Karpas-422 (cell line): ENCODE measurements around the gene SS18. TPM values are rescaled to one million over a fixed set of nuclear protein-coding genes. Genes with fewer than 3 reads are reported as not detected.
A peak's percentile ranks its signal among the peaks of the same experiment; 100 is the strongest.

ENCODE experiments used
- DNase-seq: peaks from one replicate; pipeline ENCODE4 v3.0.0-alpha.2; 2015
- H2AFZ ChIP-seq: fragments of 200-600 bp; sonication (generic); 2 replicates; pipeline ENCODE4 v1.6.1; 2014; ENCODE audit warnings: antibody characterized with exemption, low read length, mixed read lengths
- H3K27ac ChIP-seq: fragments of 200-600 bp; sonication (generic); 2 replicates; pipeline ENCODE4 v1.5.1; 2014; ENCODE audit warnings: mild to moderate bottlenecking, low read length, moderate library complexity
- H3K27me3 ChIP-seq: fragments of 200-600 bp; sonication (generic); 2 replicates; pipeline ENCODE4 v1.6.1; 2014; ENCODE audit warnings: low read length, mixed read lengths
- H3K36me3 ChIP-seq: fragments of 200-600 bp; sonication (generic); 2 replicates; pipeline ENCODE4 v1.6.1; 2014; ENCODE audit warnings: low read length, mixed read lengths; ENCODE audit not compliant: insufficient read depth
- H3K4me1 ChIP-seq: fragments of 200-600 bp; sonication (generic); 2 replicates; pipeline ENCODE4 v1.6.1; 2014; ENCODE audit warnings: mild to moderate bottlenecking, low read length, mixed read lengths
- H3K4me2 ChIP-seq: fragments of 200-600 bp; sonication (generic); 2 replicates; pipeline ENCODE4 v1.6.1; 2014; ENCODE audit warnings: low read length, low read depth, mild to moderate bottlenecking; ENCODE audit not compliant: poor library complexity, severe bottlenecking
- H3K4me3 ChIP-seq: fragments of 200-600 bp; sonication (generic); 2 replicates; pipeline ENCODE4 v1.5.1; 2014; ENCODE audit warnings: mild to moderate bottlenecking, antibody characterized with exemption, low read length, mixed read lengths
- H3K79me2 ChIP-seq: fragments of 200-600 bp; sonication (generic); 2 replicates; pipeline ENCODE4 v1.6.1; 2014; ENCODE audit warnings: mild to moderate bottlenecking, low read length, mixed read lengths
- H3K9ac ChIP-seq: fragments of 200-600 bp; sonication (generic); 2 replicates; pipeline ENCODE4 v1.6.0; 2014; ENCODE audit warnings: low read length
- H3K9me2 ChIP-seq: fragments of 200-600 bp; sonication (generic), shearing (Covaris generic); replicated peaks from 2 replicates; pipeline ENCODE4 v1.6.0; 2014; ENCODE audit warnings: mild to moderate bottlenecking, low read length, moderate library complexity; ENCODE audit not compliant: insufficient read depth
- H3K9me3 ChIP-seq: fragments of 300-700, 200-600 bp; sonication (generic); 2 replicates; pipeline ENCODE4 v1.6.1; 2014; ENCODE audit warnings: low read length, mixed read lengths
- H4K20me1 ChIP-seq: fragments of 200-600 bp; sonication (generic); 2 replicates; pipeline ENCODE4 v1.6.1; 2014; ENCODE audit warnings: mild to moderate bottlenecking, antibody characterized with exemption, low read length, low read depth; ENCODE audit not compliant: insufficient read depth
- total RNA-seq: library from RNA; depleted of rRNA; stranded (reverse); fragments of >200 nt; shearing (Covaris generic); gene quantifications from 2 replicates; pipeline ENCODE4 v1.2.3, GENCODE V29; 2014; ENCODE audit warnings: low replicate concordance

SS18 gene
- total RNA-seq, 1 experiment from 2014 or later = 146 TPM

DNA sequence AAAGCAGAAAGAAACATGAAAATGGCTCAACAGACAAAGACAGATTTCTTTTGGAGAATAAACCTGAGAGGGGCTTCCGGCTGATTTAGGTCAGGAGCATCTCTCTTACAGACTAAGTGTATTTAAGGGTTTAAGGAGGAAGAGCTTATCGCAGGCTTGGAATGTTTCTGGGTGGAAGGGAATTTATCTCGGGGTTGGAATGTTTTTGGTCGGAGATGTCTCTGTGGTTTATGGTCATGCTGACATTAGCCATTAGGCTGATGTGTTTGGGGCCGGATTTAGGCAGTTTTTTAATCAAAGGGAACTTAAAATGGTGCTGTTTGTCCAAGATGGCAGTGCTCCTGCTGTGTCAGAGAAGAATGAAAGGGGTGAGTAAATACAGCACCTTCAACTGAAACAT is 28.8 kb upstream of the SS18 start:
- Histone ChIP-seq H3K9me2 (no peaks in the 10 kb centered on the region), H2AFZ (no peak overlapping the region), H3K36me3 (no peaks in the 10 kb centered on the region)

DNA sequence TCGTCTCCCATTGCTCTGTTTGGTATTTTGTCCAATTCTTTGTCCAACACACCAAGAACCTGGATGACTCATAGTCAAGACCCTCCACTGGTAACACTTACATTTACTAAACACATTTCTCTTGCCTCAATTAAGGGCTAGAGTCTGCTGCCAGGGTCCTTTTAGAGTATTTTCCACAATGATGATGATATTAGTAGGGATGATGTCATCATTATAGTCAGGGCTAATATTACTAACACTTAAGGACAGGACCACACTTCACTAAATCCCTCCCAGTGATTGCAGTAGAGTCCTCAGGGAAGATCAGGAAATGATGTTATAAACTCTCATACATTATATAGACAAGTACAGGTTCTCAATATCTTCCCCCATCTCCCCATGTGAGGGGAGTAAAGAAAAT is 13.6 kb upstream of the SS18 start:
- Histone ChIP-seq H3K79me2 (no peaks in the 10 kb centered on the region), H3K9me2 (no peaks in the 10 kb centered on the region), H3K4me1 (no peaks in the 10 kb centered on the region), H3K4me3 (no peak overlapping the region), H3K36me3 (no peaks in the 10 kb centered on the region), H3K9ac (no peak overlapping the region), H3K27me3 (no peaks in the 10 kb centered on the region), H4K20me1 (no peaks in the 10 kb centered on the region), H2AFZ (no peak overlapping the region), H3K27ac (no peak overlapping the region), H3K9me3 (no peaks in the 10 kb centered on the region), H3K4me2 (no peak overlapping the region)
- DNase-seq = no peak

More for the DNA sequence above, 28.8 kb upstream of the SS18 start:
- Histone ChIP-seq H3K4me2 (no peak overlapping the region), H3K4me1 (no peaks in the 10 kb centered on the region), H3K27ac (no peak overlapping the region), H3K9me3 (no peaks in the 10 kb centered on the region), H4K20me1 (no peaks in the 10 kb centered on the region), H3K27me3 (no peaks in the 10 kb centered on the region), H3K79me2 (no peaks in the 10 kb centered on the region), H3K9ac (no peak overlapping the region), H3K4me3 (no peak overlapping the region)
- DNase-seq = no peak

DNA sequence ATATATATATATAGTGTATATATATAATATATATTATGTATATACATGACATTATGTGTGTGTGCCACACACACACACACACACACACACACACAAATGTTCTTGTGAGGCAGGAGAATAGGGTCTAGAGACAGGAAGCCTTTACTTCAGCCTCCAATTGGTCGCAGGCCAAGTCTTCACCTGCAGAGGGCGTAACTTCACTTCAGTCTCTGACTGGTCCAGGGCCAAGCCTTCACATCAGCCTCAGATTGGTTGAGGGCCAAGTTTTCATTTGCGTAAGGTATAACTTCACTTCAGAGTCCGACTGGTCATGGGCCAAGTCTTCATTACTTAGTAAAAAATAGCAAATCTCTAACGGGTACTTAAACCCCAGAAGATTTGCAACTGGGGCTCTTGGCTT is 13.2 kb upstream of the SS18 start:
- Histone ChIP-seq H2AFZ (no peak overlapping the region), H3K9me3 (no peaks in the 10 kb centered on the region), H3K9ac (no peak overlapping the region), H3K4me1 (no peaks in the 10 kb centered on the region), H3K79me2 (no peaks in the 10 kb centered on the region), H3K9me2 (no peaks in the 10 kb centered on the region), H3K36me3 (no peaks in the 10 kb centered on the region), H3K4me3 (no peak overlapping the region), H3K4me2 (no peak overlapping the region), H3K27me3 (no peaks in the 10 kb centered on the region), H4K20me1 (no peaks in the 10 kb centered on the region), H3K27ac (no peak overlapping the region)
- peak; percentile 79 for DNase-seq

DNA sequence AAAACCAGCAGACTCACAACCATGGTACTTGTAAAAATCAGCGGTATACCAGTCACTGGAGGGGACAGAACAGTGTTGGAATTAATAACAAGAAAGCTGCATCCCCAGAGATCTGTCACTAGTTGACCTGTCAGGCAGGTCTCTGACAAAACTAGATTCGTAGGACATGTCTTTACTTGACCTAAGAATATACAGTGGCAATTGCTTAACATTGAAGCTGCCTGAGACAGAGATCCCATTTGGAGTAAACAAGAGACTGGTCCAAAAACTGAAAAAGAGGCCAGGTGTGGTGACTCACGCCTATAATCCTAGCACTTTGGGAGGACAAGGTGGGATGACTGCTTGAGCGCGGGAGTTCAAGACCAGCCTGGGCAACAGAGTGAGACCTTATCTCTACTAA is 7.2 kb upstream of the SS18 start:
- peaks cover 10% of the 10 kb centered on the region for H3K9me3 ChIP-seq
- no peaks in the 10 kb centered on the region for H3K4me1 ChIP-seq
- H3K9ac ChIP-seq = no peak overlapping the region
- H3K79me2 ChIP-seq = no peaks in the 10 kb centered on the region
- no peak overlapping the region for H3K4me3 ChIP-seq
- no peak overlapping the region for H3K27ac ChIP-seq
- no peak for DNase-seq
- H2AFZ ChIP-seq = peak overlapping the region; percentile 52; the same call in 1 of the 2 replicates
- no peaks in the 10 kb centered on the region for H3K27me3 ChIP-seq
- no peaks in the 10 kb centered on the region; the same call in 1 of the 2 replicates for H3K36me3 ChIP-seq
- H4K20me1 ChIP-seq = no peaks in the 10 kb centered on the region
- H3K9me2 ChIP-seq = no peaks in the 10 kb centered on the region
- H3K4me2 ChIP-seq = no peak overlapping the region

DNA sequence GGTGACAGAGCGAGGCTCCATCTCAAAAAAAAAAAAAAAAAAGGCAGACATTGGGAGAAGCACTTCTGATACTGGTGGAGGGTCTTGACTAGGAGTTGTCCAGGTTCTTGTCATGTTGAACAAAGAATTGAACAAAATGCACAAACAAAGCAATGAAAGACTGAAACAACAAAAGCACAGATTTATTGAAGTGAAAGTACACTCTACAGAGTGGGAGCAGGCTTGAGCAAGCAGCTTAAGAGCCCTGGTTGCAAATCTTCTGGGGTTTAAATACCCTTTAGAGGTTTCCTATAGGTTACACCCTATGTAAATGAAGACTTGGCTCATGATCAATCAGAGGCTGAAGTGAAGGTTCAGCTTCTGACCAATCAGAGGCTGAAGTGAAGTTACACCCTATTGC is 6.4 kb upstream of the SS18 start:
- H3K27ac ChIP-seq = no peak overlapping the region
- no peaks in the 10 kb centered on the region for H3K27me3 ChIP-seq
- no peaks in the 10 kb centered on the region for H3K9me2 ChIP-seq
- H3K79me2 ChIP-seq = no peaks in the 10 kb centered on the region
- H3K36me3 ChIP-seq = no peaks in the 10 kb centered on the region; the same call in 1 of the 2 replicates
- no peak for DNase-seq
- H2AFZ ChIP-seq = no peak overlapping the region
- no peaks in the 10 kb centered on the region for H3K4me1 ChIP-seq
- no peak overlapping the region for H3K4me2 ChIP-seq
- H3K9me3 ChIP-seq = peaks cover 10% of the 10 kb centered on the region
- H4K20me1 ChIP-seq = no peaks in the 10 kb centered on the region
- H3K4me3 ChIP-seq = no peak overlapping the region
- H3K9ac ChIP-seq = no peak overlapping the region

DNA sequence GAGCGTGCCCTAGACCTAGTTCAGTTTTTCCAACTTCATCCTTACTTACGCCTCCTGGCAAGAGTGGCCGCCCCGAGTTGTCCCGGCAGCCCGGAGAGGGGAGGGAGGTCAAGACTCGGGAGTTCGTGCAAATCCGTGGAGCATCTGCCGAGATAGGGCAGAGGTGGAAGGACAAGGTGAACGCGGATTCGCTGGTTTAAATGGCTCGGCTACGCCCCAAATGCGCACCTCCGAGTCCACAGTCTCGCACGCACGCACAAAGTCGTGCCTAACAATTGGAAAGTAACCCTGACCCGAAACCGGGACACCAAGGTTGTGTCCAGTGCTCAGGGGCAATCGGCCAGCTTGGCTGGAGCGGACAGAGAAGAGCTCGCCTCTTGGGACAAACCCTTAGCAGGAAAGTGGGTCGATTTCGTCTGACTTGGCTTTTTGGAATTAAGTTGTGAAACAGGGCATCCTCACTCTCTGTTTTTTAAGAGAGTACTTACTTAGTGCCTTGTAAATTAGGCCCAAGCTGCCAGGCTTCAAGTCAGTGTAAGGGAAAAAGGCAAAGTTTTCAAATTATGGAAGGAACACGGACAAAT is 726 bp upstream of the SS18 start:
- Histone ChIP-seq H3K4me2 (peak overlapping the region; percentile 82), H3K27me3 (no peaks in the 10 kb centered on the region), H3K27ac (peak overlapping the region; percentile 86), H4K20me1 (peaks cover 10% of the 10 kb centered on the region; the same call in 1 of the 2 replicates), H3K79me2 (peaks cover 42% of the 10 kb centered on the region), H2AFZ (peak overlapping the region; percentile 98), H3K9me3 (no peaks in the 10 kb centered on the region), H3K9me2 (no peaks in the 10 kb centered on the region), H3K4me3 (peak overlapping the region; percentile 72), H3K9ac (peak overlapping the region; percentile 99), H3K4me1 (peaks cover 32% of the 10 kb centered on the region), H3K36me3 (peaks cover 16% of the 10 kb centered on the region)
- no peak for DNase-seq

DNA sequence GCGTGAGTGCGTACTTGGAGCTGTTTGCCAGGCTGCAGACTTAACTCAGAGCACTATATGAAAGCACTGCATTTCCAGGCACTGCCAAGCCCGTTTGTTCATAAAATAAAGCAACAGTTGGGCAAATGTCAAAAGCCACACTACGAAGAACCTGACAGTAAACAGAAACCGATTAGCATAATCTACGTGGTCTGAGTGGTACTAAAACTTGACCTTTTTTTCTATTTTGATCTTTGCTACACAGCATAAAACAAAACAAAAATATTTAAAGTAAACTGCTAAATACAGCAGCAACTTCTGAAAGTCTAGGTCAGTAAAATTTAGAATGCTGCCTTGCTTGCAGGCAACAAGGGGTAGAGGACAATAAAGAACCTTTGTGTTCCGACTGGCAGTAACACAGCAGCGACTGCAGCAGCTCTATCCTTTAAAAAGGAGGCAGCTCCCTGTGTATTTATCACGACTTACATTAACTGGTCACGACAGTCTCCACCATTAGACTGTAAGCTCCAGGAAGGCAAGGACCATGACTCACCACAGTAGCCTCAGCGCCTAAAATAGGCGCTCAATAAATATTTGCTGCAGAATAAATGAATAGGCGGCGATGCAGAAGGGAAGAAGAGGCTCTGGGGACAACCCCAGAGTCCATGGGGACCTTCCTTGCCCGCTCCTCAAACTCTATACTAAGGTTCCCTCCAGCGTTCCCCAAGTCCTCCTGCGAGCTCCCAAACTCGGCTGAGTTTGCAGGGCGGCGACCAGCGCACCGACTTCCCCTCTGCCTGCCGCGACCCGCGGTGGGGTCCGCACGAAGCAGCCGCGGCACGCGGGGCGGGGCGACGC is 902 bp downstream of the SS18 start:
- H3K9ac ChIP-seq = peak overlapping the region; percentile 99
- H3K79me2 ChIP-seq = peaks cover 59% of the 10 kb centered on the region
- peak; percentile 73 for DNase-seq
- H3K4me2 ChIP-seq = peak overlapping the region; percentile 82
- no peaks in the 10 kb centered on the region for H3K9me2 ChIP-seq
- H3K9me3 ChIP-seq = no peaks in the 10 kb centered on the region
- H3K27ac ChIP-seq = peak overlapping the region; percentile 86
- H3K4me3 ChIP-seq = peak overlapping the region; percentile 72
- no peaks in the 10 kb centered on the region for H3K27me3 ChIP-seq
- no peak overlapping the region for H2AFZ ChIP-seq
- peaks cover 10% of the 10 kb centered on the region; the same call in 1 of the 2 replicates for H4K20me1 ChIP-seq
- peaks cover 31% of the 10 kb centered on the region for H3K36me3 ChIP-seq
- peaks cover 43% of the 10 kb centered on the region for H3K4me1 ChIP-seq

DNA sequence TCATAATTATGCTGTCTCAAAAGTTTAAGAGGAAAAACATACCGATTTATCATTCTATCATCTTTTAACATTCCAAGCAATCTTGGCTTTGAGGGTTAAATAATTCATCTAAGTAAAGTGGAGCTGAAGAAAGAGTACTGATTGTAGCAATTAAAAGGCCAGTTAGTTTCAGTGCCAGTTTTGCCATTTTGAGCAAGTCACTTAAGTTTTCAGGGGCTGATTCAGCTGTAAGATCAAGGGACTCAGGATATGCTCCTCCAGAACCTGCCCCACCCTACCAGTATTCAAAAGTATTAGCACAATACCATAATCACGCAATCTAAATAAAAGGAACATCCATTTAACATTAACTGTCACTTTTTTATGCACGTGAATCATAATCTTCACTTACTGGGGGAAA is 1.9 kb downstream of the SS18 start:
- Histone ChIP-seq H3K9me3 (no peaks in the 10 kb centered on the region), H3K36me3 (peaks cover 41% of the 10 kb centered on the region), H3K4me3 (peak overlapping the region; percentile 72), H3K27me3 (no peaks in the 10 kb centered on the region), H3K4me1 (peaks cover 47% of the 10 kb centered on the region), H3K79me2 (peaks cover 69% of the 10 kb centered on the region), H3K4me2 (peak overlapping the region; percentile 82), H3K9me2 (no peaks in the 10 kb centered on the region), H4K20me1 (peaks cover 10% of the 10 kb centered on the region; the same call in 1 of the 2 replicates), H2AFZ (no peak overlapping the region), H3K9ac (peak overlapping the region; percentile 99), H3K27ac (peak overlapping the region; percentile 86)
- no peak for DNase-seq
